SK-N-MC (cell line): ENCODE measurements around the gene CLCA4.

Source experiments
- DNase-seq: peaks from one replicate; pipeline ENCODE4 v3.0.0-alpha.2; 2011; ENCODE audit warnings: low read depth, low spot score
- H3K27ac ChIP-seq: fragments of 200-600 bp; sonication (generic); 2 replicates; pipeline ENCODE4 v1.5.1; 2016; ENCODE audit warnings: mixed run types
- H3K36me3 ChIP-seq: fragments of 200-600 bp; sonication (generic); 2 replicates; pipeline ENCODE4 v1.6.1; 2017; ENCODE audit warnings: antibody characterized with exemption, low read length, mixed read lengths; ENCODE audit not compliant: insufficient read depth
- H3K4me3 ChIP-seq: fragments of 200-600 bp; sonication (generic); 2 replicates; pipeline ENCODE4 v1.5.1; 2016
- H3K9ac ChIP-seq: fragments of 200-600 bp; sonication (generic); 2 replicates; pipeline ENCODE4 v1.8.0; 2017; ENCODE audit warnings: mixed run types, mixed read lengths; ENCODE audit not compliant: insufficient read length
- H3K9me3 ChIP-seq: fragments of 200-600 bp; sonication (generic); 2 replicates; pipeline ENCODE4 v1.6.1; 2017; ENCODE audit warnings: low read depth, mild to moderate bottlenecking, antibody characterized with exemption, low read length, moderate library complexity, mixed read lengths
- EZH2 ChIP-seq: fragments of 200-600 bp; sonication (generic); IDR thresholded peaks from one replicate; pipeline ENCODE4 v1.6.1; 2017; ENCODE audit warnings: antibody characterized with exemption
- FOXP2 ChIP-seq: optimal IDR thresholded peaks from 2 replicates; pipeline ENCODE3; 2011; ENCODE audit warnings: mild to moderate bottlenecking, moderate library complexity; ENCODE audit not compliant: insufficient read depth; ENCODE audit errors: extremely low read length, control extremely low read depth
- POLR2AphosphoS5 ChIP-seq: IDR thresholded peaks from 2 replicates; pipeline ENCODE4 v1.6.1; 2012; ENCODE audit warnings: mild to moderate bottlenecking, low read depth, low read length, borderline replicate concordance

CLCA4 gene

GRCh38 chr1:86548839-86549238, 2.0 kb downstream of the CLCA4 start:
- TF ChIP-seq POLR2AphosphoS5 (no peak), EZH2 (no peak), FOXP2 (no peak)
- H3K27ac ChIP-seq: no peak overlapping the region

GRCh38 chr1:86551305-86551704, 4.4 kb downstream of the CLCA4 start:
- no peak for TF ChIP-seq EZH2
- no peak for TF ChIP-seq POLR2AphosphoS5
- TF ChIP-seq FOXP2: no peak
- H3K27ac ChIP-seq: no peak overlapping the region
- no peaks in the 10 kb centered on the region for H3K36me3 ChIP-seq
- H3K9ac ChIP-seq: no peak overlapping the region
- no peak overlapping the region for H3K4me3 ChIP-seq
- H3K9me3 ChIP-seq: no peaks in the 10 kb centered on the region
- DNase-seq: no peak

More at GRCh38 chr1:86548839-86549238, 2.0 kb downstream of the CLCA4 start:
- Histone ChIP-seq H3K36me3 (no peaks in the 10 kb centered on the region), H3K4me3 (no peak overlapping the region), H3K9me3 (no peaks in the 10 kb centered on the region), H3K9ac (no peak overlapping the region)
- no peak for DNase-seq

- no peak overlapping the region for H3K9ac ChIP-seq
- TF ChIP-seq POLR2AphosphoS5 (no peak), FOXP2 (no peak), EZH2 (no peak)
- DNase-seq: no peak
These were observed 5.5 kb downstream of the CLCA4 start for GRCh38 chr1:86552376-86552775.

GRCh38 chr1:86557739-86558138, 10.9 kb downstream of the CLCA4 start:
- no peak overlapping the region for H3K9ac ChIP-seq
- H3K27ac ChIP-seq: no peak overlapping the region
- H3K4me3 ChIP-seq: no peak overlapping the region
- H3K36me3 ChIP-seq: no peaks in the 10 kb centered on the region
- TF ChIP-seq EZH2: no peak
- no peak for TF ChIP-seq POLR2AphosphoS5
- TF ChIP-seq FOXP2: no peak
- DNase-seq: no peak
- H3K9me3 ChIP-seq: no peaks in the 10 kb centered on the region

More at GRCh38 chr1:86552376-86552775, 5.5 kb downstream of the CLCA4 start:
- Histone ChIP-seq H3K36me3 (no peaks in the 10 kb centered on the region), H3K4me3 (no peak overlapping the region), H3K27ac (no peak overlapping the region), H3K9me3 (no peaks in the 10 kb centered on the region)

- Histone ChIP-seq H3K9me3 (no peaks in the 10 kb centered on the region), H3K36me3 (no peaks in the 10 kb centered on the region), H3K4me3 (no peak overlapping the region), H3K27ac (no peak overlapping the region), H3K9ac (no peak overlapping the region)
- DNase-seq: no peak
- TF ChIP-seq FOXP2: no peak
- TF ChIP-seq EZH2: no peak
- no peak for TF ChIP-seq POLR2AphosphoS5
These were observed 17.0 kb downstream of the CLCA4 start for GRCh38 chr1:86563849-86564248.

GRCh38 chr1:86567341-86567740, 20.5 kb downstream of the CLCA4 start:
- H3K4me3 ChIP-seq: no peak overlapping the region
- no peak for DNase-seq
- no peak overlapping the region for H3K27ac ChIP-seq
- TF ChIP-seq EZH2 (no peak), POLR2AphosphoS5 (no peak)
- no peaks in the 10 kb centered on the region for H3K9me3 ChIP-seq
- no peak overlapping the region for H3K9ac ChIP-seq
- H3K36me3 ChIP-seq: no peaks in the 10 kb centered on the region

GRCh38 chr1:86567878-86568277, 21.0 kb downstream of the CLCA4 start:
- H3K36me3 ChIP-seq: no peaks in the 10 kb centered on the region
- no peak overlapping the region for H3K27ac ChIP-seq
- H3K4me3 ChIP-seq: no peak overlapping the region
- no peak for DNase-seq
- no peaks in the 10 kb centered on the region for H3K9me3 ChIP-seq
- TF ChIP-seq EZH2 (no peak), POLR2AphosphoS5 (no peak), FOXP2 (no peak)
- H3K9ac ChIP-seq: no peak overlapping the region

GRCh38 chr1:86573763-86574484, 27.0 kb downstream of the CLCA4 start:
- Histone ChIP-seq H3K36me3 (no peaks in the 10 kb centered on the region), H3K9me3 (no peaks in the 10 kb centered on the region), H3K4me3 (no peak overlapping the region), H3K9ac (no peak overlapping the region), H3K27ac (no peak overlapping the region)
- TF ChIP-seq FOXP2: no peak
- no peak for TF ChIP-seq POLR2AphosphoS5
- TF ChIP-seq EZH2: no peak
- no peak for DNase-seq

GRCh38 chr1:86581231-86581630, 34.4 kb downstream of the CLCA4 start:
- no peak overlapping the region for H3K27ac ChIP-seq
- H3K9ac ChIP-seq: no peak overlapping the region
- no peak for DNase-seq
- H3K4me3 ChIP-seq: no peak overlapping the region
- H3K9me3 ChIP-seq: no peaks in the 10 kb centered on the region
- no peaks in the 10 kb centered on the region for H3K36me3 ChIP-seq
- no peak for TF ChIP-seq POLR2AphosphoS5
- TF ChIP-seq FOXP2: no peak
- no peak for TF ChIP-seq EZH2
